ENCODE measurements around the gene TUB.

GRCh38 chr11:8106679-8107078 lies 25.7 kb downstream of the TUB start:
- TF ChIP-seq CTCF (IDR thresholded peaks at IDR 0.05) (no peak), EZH2 (IDR thresholded peaks at IDR 0.05; ENCODE audit: borderline replicate concordance, insufficient read depth, low read depth, low read length, poor library complexity, severe bottlenecking) (no peak)

Measured in B cell (primary cell).